KMS-11 (cell line): ENCODE data around the gene GOT1.

ENCODE experiments used
- H2AFZ ChIP-seq: fragments of 200-600 bp; sonication (generic); 2 replicates; pipeline ENCODE4 v1.6.1; 2016; ENCODE audit warnings: antibody characterized with exemption, mixed run types, low read depth
- H3K27ac ChIP-seq: fragments of 200-600 bp; sonication (generic); 2 replicates; pipeline ENCODE4 v1.6.1; 2016; ENCODE audit warnings: mild to moderate bottlenecking, mixed run types
- H3K27me3 ChIP-seq: fragments of 200-600 bp; sonication (generic); 2 replicates; pipeline ENCODE4 v1.6.1; 2017; ENCODE audit warnings: mild to moderate bottlenecking, low read depth, mixed run types, moderate library complexity; ENCODE audit not compliant: insufficient read depth
- H3K36me3 ChIP-seq: fragments of 200-600 bp; sonication (generic); 2 replicates; pipeline ENCODE4 v1.6.1; 2017; ENCODE audit warnings: mild to moderate bottlenecking, mixed run types; ENCODE audit not compliant: insufficient read depth
- H3K4me1 ChIP-seq: fragments of 200-600 bp; sonication (generic); 2 replicates; pipeline ENCODE4 v1.6.1; 2016; ENCODE audit warnings: mild to moderate bottlenecking, low read depth, mixed run types; ENCODE audit not compliant: poor library complexity, severe bottlenecking
- H3K4me2 ChIP-seq: fragments of 200-600 bp; sonication (generic); 2 replicates; pipeline ENCODE4 v1.7.0; 2016; ENCODE audit warnings: mild to moderate bottlenecking, mixed run types
- H3K4me3 ChIP-seq: fragments of 200-600 bp; sonication (generic); IDR thresholded peaks from 2 replicates; pipeline ENCODE4 v1.6.1; 2017; ENCODE audit warnings: low read depth, low read length, mixed read lengths; ENCODE audit not compliant: insufficient read depth
- H3K79me2 ChIP-seq: fragments of 200-600 bp; sonication (generic); 2 replicates; pipeline ENCODE4 v1.6.1; 2016; ENCODE audit warnings: low read depth, mixed run types; ENCODE audit not compliant: insufficient read depth
- H3K9ac ChIP-seq: fragments of 200-600 bp; sonication (generic); 2 replicates; pipeline ENCODE4 v1.6.1; 2016; ENCODE audit warnings: mild to moderate bottlenecking, mixed run types
- H4K20me1 ChIP-seq: fragments of 200-600 bp; sonication (generic); 2 replicates; pipeline ENCODE4 v1.6.1; 2016; ENCODE audit warnings: mild to moderate bottlenecking, mixed run types; ENCODE audit not compliant: insufficient read depth
- CTCF ChIP-seq: fragments of 200-600 bp; sonication (generic); conservative IDR thresholded peaks from 2 replicates; pipeline ENCODE4 v1.6.1; 2017; ENCODE audit warnings: low read depth, mild to moderate bottlenecking, antibody characterized with exemption, low read length, moderate library complexity, mixed read lengths

GOT1 gene

GRCh38 chr10:99461230-99461629 lies 30.8 kb upstream of the GOT1 start:
- H2AFZ ChIP-seq, result no peak overlapping the region
- H3K27me3 ChIP-seq, result no peaks in the 10 kb centered on the region
- H4K20me1 ChIP-seq, result no peaks in the 10 kb centered on the region
- no peak overlapping the region for H3K4me2 ChIP-seq
- H3K9ac ChIP-seq, result no peak overlapping the region
- no peaks in the 10 kb centered on the region for H3K36me3 ChIP-seq
- no peak overlapping the region for H3K4me3 ChIP-seq
- H3K79me2 ChIP-seq, result no peaks in the 10 kb centered on the region
- H3K27ac ChIP-seq, result no peak overlapping the region
- H3K4me1 ChIP-seq, result no peaks in the 10 kb centered on the region
- TF ChIP-seq CTCF, result no peak

- no peak overlapping the region for H3K4me3 ChIP-seq
- H3K4me1 ChIP-seq, result no peaks in the 10 kb centered on the region
- no peak for TF ChIP-seq CTCF
- no peak overlapping the region for H3K4me2 ChIP-seq
- H3K9ac ChIP-seq, result no peak overlapping the region
- H3K27ac ChIP-seq, result no peak overlapping the region
- no peaks in the 10 kb centered on the region for H3K79me2 ChIP-seq
- H3K27me3 ChIP-seq, result no peaks in the 10 kb centered on the region
- no peaks in the 10 kb centered on the region for H3K36me3 ChIP-seq
- no peak overlapping the region for H2AFZ ChIP-seq
- H4K20me1 ChIP-seq, result no peaks in the 10 kb centered on the region
Measured at GRCh38 chr10:99460070-99460469, 29.6 kb upstream of the GOT1 start.

- no peak overlapping the region for H3K27ac ChIP-seq
- no peaks in the 10 kb centered on the region for H3K27me3 ChIP-seq
- H3K36me3 ChIP-seq, result no peaks in the 10 kb centered on the region
- H3K79me2 ChIP-seq, result no peaks in the 10 kb centered on the region
- no peaks in the 10 kb centered on the region for H4K20me1 ChIP-seq
- no peak overlapping the region for H3K4me3 ChIP-seq
- no peaks in the 10 kb centered on the region for H3K4me1 ChIP-seq
- TF ChIP-seq CTCF, result no peak
- H2AFZ ChIP-seq, result no peak overlapping the region
- no peak overlapping the region for H3K4me2 ChIP-seq
- H3K9ac ChIP-seq, result no peak overlapping the region
Measured at GRCh38 chr10:99459217-99459616, 28.8 kb upstream of the GOT1 start.

- Histone ChIP-seq H3K4me2 (no peak overlapping the region), H3K79me2 (no peaks in the 10 kb centered on the region), H2AFZ (no peak overlapping the region), H4K20me1 (no peaks in the 10 kb centered on the region), H3K27me3 (no peaks in the 10 kb centered on the region), H3K27ac (no peak overlapping the region), H3K36me3 (no peaks in the 10 kb centered on the region), H3K4me3 (no peak overlapping the region), H3K4me1 (no peaks in the 10 kb centered on the region), H3K9ac (no peak overlapping the region)
- TF ChIP-seq CTCF, result no peak
Measured at GRCh38 chr10:99457813-99458212, 27.4 kb upstream of the GOT1 start.

- H3K9ac ChIP-seq, result no peak overlapping the region
- H3K36me3 ChIP-seq, result no peaks in the 10 kb centered on the region
- H4K20me1 ChIP-seq, result no peaks in the 10 kb centered on the region
- H2AFZ ChIP-seq, result no peak overlapping the region
- H3K4me3 ChIP-seq, result no peak overlapping the region
- H3K27ac ChIP-seq, result no peak overlapping the region
- H3K4me2 ChIP-seq, result no peak overlapping the region
- no peak for TF ChIP-seq CTCF
- H3K4me1 ChIP-seq, result no peaks in the 10 kb centered on the region
- H3K79me2 ChIP-seq, result no peaks in the 10 kb centered on the region
- no peaks in the 10 kb centered on the region for H3K27me3 ChIP-seq
Measured at GRCh38 chr10:99456931-99457288, 26.5 kb upstream of the GOT1 start.
